Neural progenitor cell (in vitro differentiated cells): ENCODE measurements around the gene PIP5K1B.

Source experiments
- CTCF ChIP-seq: fragments of 200-600 bp; sonication (generic); IDR thresholded peaks from 2 replicates; pipeline ENCODE4 v1.5.1; 2017; ENCODE audit warnings: antibody characterized with exemption, mild to moderate bottlenecking
- EZH2phosphoT487 ChIP-seq: fragments of 200-600 bp; sonication (generic); IDR thresholded peaks from 2 replicates; pipeline ENCODE4 v1.6.1; 2017; ENCODE audit warnings: antibody characterized with exemption

GRCh38 chr9:69003051-69003450, 298.0 kb downstream of the PIP5K1B start:
- TF ChIP-seq CTCF (no peak), EZH2phosphoT487 (no peak)
